Mesenchymal stem cell (in vitro differentiated cells and primary cell): ENCODE data around the gene FHOD3.

ENCODE experiments used
- DNase-seq: peaks from one replicate; pipeline ENCODE4 v3.0.0-alpha.2; 2013
- H2AFZ ChIP-seq: one replicate; pipeline ENCODE4 v1.6.1; 2013; ENCODE audit warnings: low read depth, mild to moderate bottlenecking, control low read depth, inconsistent platforms, low read length, moderate library complexity
- H2AK5ac ChIP-seq: 2 replicates; pipeline ENCODE4 v1.6.1; 2013; ENCODE audit warnings: low read length, moderate library complexity, mild to moderate bottlenecking, inconsistent platforms; ENCODE audit not compliant: severe bottlenecking
- H2BK120ac ChIP-seq: one replicate; pipeline ENCODE4 v1.6.1; 2013; ENCODE audit warnings: low read depth, mild to moderate bottlenecking, inconsistent platforms, low read length, moderate library complexity
- H2BK12ac ChIP-seq, 2 experiments: one replicate each; pipeline ENCODE4 v1.6.1; 2013; ENCODE audit warnings: inconsistent platforms in 2 of 2, low read length in 2 of 2, mild to moderate bottlenecking in 2 of 2, moderate library complexity in 2 of 2, control low read depth in 1 of 2
- H2BK15ac ChIP-seq: one replicate; pipeline ENCODE4 v1.6.1; 2013; ENCODE audit warnings: mild to moderate bottlenecking, low read depth, inconsistent platforms; ENCODE audit not compliant: poor library complexity, severe bottlenecking
- H2BK5ac ChIP-seq: 2 replicates; pipeline ENCODE4 v1.6.1; 2013; ENCODE audit warnings: low read depth, mild to moderate bottlenecking, low read length, control low read depth, inconsistent platforms; ENCODE audit not compliant: poor library complexity, severe bottlenecking
- H3K14ac ChIP-seq, 2 experiments: one replicate each; pipeline ENCODE4 v1.6.1; 2013; ENCODE audit warnings: inconsistent platforms in 2 of 2, low read length in 2 of 2, control low read depth in 1 of 2, mild to moderate bottlenecking in 1 of 2, moderate library complexity in 1 of 2
- H3K18ac ChIP-seq, 2 experiments: one replicate each; pipeline ENCODE4 v1.6.1; 2013; ENCODE audit warnings: inconsistent platforms in 2 of 2, low read length in 2 of 2, control low read depth in 1 of 2, low read depth in 1 of 2, mild to moderate bottlenecking in 1 of 2
- H3K23ac ChIP-seq, 2 experiments: one replicate each; pipeline ENCODE4 v1.6.1; 2013; ENCODE audit warnings: inconsistent platforms in 2 of 2, low read length in 2 of 2, mild to moderate bottlenecking in 2 of 2, moderate library complexity in 2 of 2, control low read depth in 1 of 2
- H3K27ac ChIP-seq: 2 replicates; pipeline ENCODE4 v1.5.1; 2013; ENCODE audit warnings: mild to moderate bottlenecking, moderate library complexity, low read length, control low read depth, inconsistent platforms; ENCODE audit not compliant: poor library complexity, severe bottlenecking
- H3K27me3 ChIP-seq, 2 experiments: 2 replicates each; pipeline versions ENCODE4 v1.6.1 to v1.7.0; 2013; ENCODE audit warnings: low read length in 2 of 2, mild to moderate bottlenecking in 2 of 2, moderate library complexity in 2 of 2, control low read depth in 1 of 2, inconsistent platforms in 1 of 2; ENCODE audit not compliant: control insufficient read depth in 1 of 2, insufficient read depth in 1 of 2
- H3K36me3 ChIP-seq, 2 experiments: 2 replicates each; pipeline versions ENCODE4 v1.6.1 to v1.7.0; 2013; ENCODE audit warnings: low read length in 2 of 2, control low read depth in 1 of 2, inconsistent platforms in 1 of 2, low read depth in 1 of 2, mild to moderate bottlenecking in 1 of 2; ENCODE audit not compliant: insufficient read depth in 2 of 2, control insufficient read depth in 1 of 2
- H3K4ac ChIP-seq, 2 experiments: one replicate each; pipeline ENCODE4 v1.6.1; 2013; ENCODE audit warnings: inconsistent platforms in 2 of 2, low read length in 2 of 2, mild to moderate bottlenecking in 2 of 2, moderate library complexity in 2 of 2, control low read depth in 1 of 2, low read depth in 1 of 2
- H3K4me1 ChIP-seq: 2 replicates; pipeline ENCODE4 v1.6.1; 2013; ENCODE audit warnings: low read depth, low read length, control low read depth; ENCODE audit not compliant: control insufficient read depth, insufficient read depth
- H3K4me2 ChIP-seq: 2 replicates; pipeline ENCODE4 v1.6.1; 2013; ENCODE audit warnings: low read length, mild to moderate bottlenecking, inconsistent platforms; ENCODE audit not compliant: poor library complexity, severe bottlenecking
- H3K4me3 ChIP-seq, 2 experiments: 2 replicates each; pipeline versions ENCODE4 v1.5.1 to v1.7.0; 2013; ENCODE audit warnings: low read length in 2 of 2, mild to moderate bottlenecking in 2 of 2, control low read depth in 1 of 2, low read depth in 1 of 2; ENCODE audit not compliant: insufficient read depth in 1 of 2
- H3K79me1 ChIP-seq: replicated peaks from 2 replicates; pipeline ENCODE4 v1.6.1; 2013; ENCODE audit warnings: mild to moderate bottlenecking, control low read depth, low read length, inconsistent platforms; ENCODE audit not compliant: poor library complexity, severe bottlenecking
- H3K9ac ChIP-seq: 2 replicates; pipeline ENCODE4 v1.7.0; 2013; ENCODE audit warnings: mild to moderate bottlenecking, low read length, moderate library complexity
- H3K9me3 ChIP-seq: 2 replicates; pipeline ENCODE4 v1.7.0; 2013; ENCODE audit warnings: mild to moderate bottlenecking, low read length; ENCODE audit not compliant: control insufficient read depth
- H4K8ac ChIP-seq: one replicate; pipeline ENCODE4 v1.6.1; 2013; ENCODE audit warnings: inconsistent platforms, mild to moderate bottlenecking, low read length, moderate library complexity
- H4K91ac ChIP-seq: one replicate; pipeline ENCODE4 v1.6.1; 2013; ENCODE audit warnings: mild to moderate bottlenecking, low read length, inconsistent platforms
- WGBS: methylation state at CpG from one replicate; pipeline ENCODE4 v1.1.7; 2013; ENCODE audit warnings: mixed read lengths; 5-methylcytosine and 5-hydroxymethylcytosine counted together

FHOD3 gene

GRCh38 chr18:36428431-36429029, 131.0 kb downstream of the FHOD3 start:
- Histone ChIP-seq H3K9me3 (no peaks in the 10 kb centered on the region), H4K8ac (no peak overlapping the region), H4K91ac (no peak overlapping the region), H3K36me3 (peaks cover 0 to 3% of the 10 kb centered on the region in 2 experiments), H3K27me3 (no peaks in the 10 kb centered on the region), H3K4me2 (no peak overlapping the region), H3K79me1 (peaks cover 27% of the 10 kb centered on the region), H3K4ac (no peak overlapping the region), H3K27ac (no peak overlapping the region), H3K9ac (no peak overlapping the region), H2BK120ac (no peak overlapping the region), H3K4me1 (peaks cover 6% of the 10 kb centered on the region), H2BK15ac (no peak overlapping the region), H2BK5ac (no peak overlapping the region), H2AK5ac (no peak overlapping the region), H3K18ac (no peak overlapping the region), H2BK12ac (no peak overlapping the region), H3K14ac (no peak overlapping the region), H3K4me3 (no peak overlapping the region), H3K23ac (no peak overlapping the region), H2AFZ (no peak overlapping the region)
- DNase-seq: no peak
- 64% methylated on average over 8 of the region's 8 CpGs for WGBS

- no peak overlapping the region for H4K8ac ChIP-seq
- no peak for DNase-seq
- no peak overlapping the region for H4K91ac ChIP-seq
- no peak overlapping the region for H3K18ac ChIP-seq
- H3K4me2 ChIP-seq: no peak overlapping the region
- H3K4me3 ChIP-seq: no peak overlapping the region
- H3K4me1 ChIP-seq: peaks cover 8% of the 10 kb centered on the region
- no peak overlapping the region for H2AFZ ChIP-seq
- no peak overlapping the region for H3K23ac ChIP-seq
- H3K14ac ChIP-seq: no peak overlapping the region
- no peaks in the 10 kb centered on the region for H3K9me3 ChIP-seq
- H3K4ac ChIP-seq: no peak overlapping the region
- 85% methylated on average over 2 of the region's 4 CpGs for WGBS
- H2BK15ac ChIP-seq: no peak overlapping the region
- H3K9ac ChIP-seq: no peak overlapping the region
- no peak overlapping the region for H2BK12ac ChIP-seq
- peak overlapping the region; percentile 82 for H3K27ac ChIP-seq
- H3K27me3 ChIP-seq: no peaks in the 10 kb centered on the region
- H3K79me1 ChIP-seq: peaks cover 20% of the 10 kb centered on the region
- H2AK5ac ChIP-seq: peak overlapping the region; percentile 5
- H3K36me3 ChIP-seq: peaks cover 0 to 3% of the 10 kb centered on the region in 2 experiments
- no peak overlapping the region for H2BK120ac ChIP-seq
- no peak overlapping the region for H2BK5ac ChIP-seq
Observed at GRCh38 chr18:36432880-36433555, 135.5 kb downstream of the FHOD3 start.

GRCh38 chr18:36436387-36436786, 138.9 kb downstream of the FHOD3 start:
- Histone ChIP-seq H4K8ac (no peak overlapping the region), H3K4ac (no peak overlapping the region), H2BK15ac (no peak overlapping the region), H3K27me3 (no peaks in the 10 kb centered on the region), H3K4me1 (peaks cover 25% of the 10 kb centered on the region), H3K36me3 (no peaks in the 10 kb centered on the region), H3K4me3 (no peak overlapping the region), H2BK5ac (no peak overlapping the region), H4K91ac (no peak overlapping the region), H2AFZ (no peak overlapping the region), H2AK5ac (no peak overlapping the region), H3K4me2 (no peak overlapping the region), H2BK120ac (no peak overlapping the region), H3K23ac (no peak overlapping the region), H3K9ac (no peak overlapping the region), H3K18ac (no peak overlapping the region), H3K14ac (no peak overlapping the region), H3K79me1 (peaks cover 13% of the 10 kb centered on the region), H3K27ac (no peak overlapping the region), H3K9me3 (no peaks in the 10 kb centered on the region), H2BK12ac (no peak overlapping the region)
- WGBS: 55% methylated on average over 3 of the region's 5 CpGs
- no peak for DNase-seq

- Histone ChIP-seq H3K4me2 (peak overlapping the region; percentile 10), H2BK120ac (no peak overlapping the region), H3K27me3 (no peaks in the 10 kb centered on the region), H2BK15ac (no peak overlapping the region), H3K4me3 (no peak overlapping the region), H4K91ac (no peak overlapping the region), H3K36me3 (no peaks in the 10 kb centered on the region), H3K9ac (no peak overlapping the region), H3K4me1 (peaks cover 24% of the 10 kb centered on the region), H2BK5ac (peak overlapping the region; percentile 79), H3K4ac (no peak overlapping the region), H3K9me3 (no peaks in the 10 kb centered on the region), H4K8ac (no peak overlapping the region), H3K18ac (no peak overlapping the region), H2AK5ac (peak overlapping the region; percentile 1), H3K27ac (peak overlapping the region; percentile 97), H3K79me1 (peaks cover 16% of the 10 kb centered on the region), H3K14ac (no peak overlapping the region), H3K23ac (no peak overlapping the region), H2BK12ac (no peak overlapping the region), H2AFZ (no peak overlapping the region)
- no peak for DNase-seq
- 73% methylated on average over 1 of the region's 2 CpGs for WGBS
Observed at GRCh38 chr18:36440614-36441013, 143.1 kb downstream of the FHOD3 start.
